NCI-H2107 (cell line): ENCODE results near the gene SAP30.

Experiments used
- DNase-seq: peaks from one replicate; lab custom pipeline; 2025; lab: John Stamatoyannopoulos, UW

The SAP30 gene

GRCh38 chr4:173367285-173367684 is 3.5 kb upstream of the SAP30 start:
- no peak for DNase-seq

GRCh38 chr4:173367946-173368345 is 2.8 kb upstream of the SAP30 start:
- no peak for DNase-seq

- no peak for DNase-seq
Measured at GRCh38 chr4:173370130-173370476, 651 bp upstream of the SAP30 start.

GRCh38 chr4:173371292-173372192 is 788 bp downstream of the SAP30 start:
- peak; percentile 26 for DNase-seq

GRCh38 chr4:173374588-173374987 is 3.8 kb downstream of the SAP30 start:
- DNase-seq: no peak

- DNase-seq: no peak
Measured at GRCh38 chr4:173379929-173380328, 9.2 kb downstream of the SAP30 start.

GRCh38 chr4:173380987-173381386 is 10.2 kb downstream of the SAP30 start:
- no peak for DNase-seq

GRCh38 chr4:173381610-173382009 is 10.9 kb downstream of the SAP30 start:
- DNase-seq: no peak

GRCh38 chr4:173382349-173382748 is 11.6 kb downstream of the SAP30 start:
- DNase-seq: no peak

- DNase-seq: no peak
Measured at GRCh38 chr4:173386751-173387150, 16.0 kb downstream of the SAP30 start.

GRCh38 chr4:173391701-173392100 is 20.9 kb downstream of the SAP30 start:
- no peak for DNase-seq

- DNase-seq: no peak
Measured at GRCh38 chr4:173397604-173398003, 26.9 kb downstream of the SAP30 start.

GRCh38 chr4:173398220-173398619 is 27.5 kb downstream of the SAP30 start:
- no peak for DNase-seq

GRCh38 chr4:173398779-173399415 is 28.1 kb downstream of the SAP30 start, which contains the start of gene SCRG1:
SCRG1 (minus strand) TSS chr4:173399116; CDS start chr4:173391414, 7,702 bp downstream.
- no peak for DNase-seq

- DNase-seq: no peak
Measured at GRCh38 chr4:173401063-173401462, 30.3 kb downstream of the SAP30 start.

GRCh38 chr4:173403051-173403450 is 32.3 kb downstream of the SAP30 start:
- no peak for DNase-seq

- DNase-seq: no peak
Measured at GRCh38 chr4:173404296-173404865, 33.6 kb downstream of the SAP30 start.

GRCh38 chr4:173405840-173406606 is 35.3 kb downstream of the SAP30 start:
- DNase-seq: no peak

GRCh38 chr4:173410079-173410478 is 39.3 kb downstream of the SAP30 start:
- DNase-seq: no peak

- no peak for DNase-seq
Measured at GRCh38 chr4:173411106-173411693, 40.4 kb downstream of the SAP30 start.

GRCh38 chr4:173413036-173413435 is 42.3 kb downstream of the SAP30 start:
- no peak for DNase-seq

GRCh38 chr4:173414456-173414855 is 43.7 kb downstream of the SAP30 start:
- DNase-seq: no peak
